Loucy (cell line): ENCODE measurements around the gene SUSD6.

Source experiments
- H2AFZ ChIP-seq: fragments of 200-600 bp; sonication (generic); 2 replicates; pipeline ENCODE4 v1.6.0; 2016; ENCODE audit warnings: antibody characterized with exemption, mild to moderate bottlenecking, low read length, moderate library complexity
- H3F3A ChIP-seq: fragments of 200-600 bp; 2 replicates; pipeline ENCODE4 v1.6.0; 2016; ENCODE audit warnings: antibody characterized with exemption, low read depth, mild to moderate bottlenecking
- H3K27me3 ChIP-seq: fragments of 200-600 bp; sonication (generic); 2 replicates; pipeline ENCODE4 v1.6.1; 2014; ENCODE audit warnings: low read length, mild to moderate bottlenecking; ENCODE audit not compliant: insufficient read depth, poor library complexity, severe bottlenecking
- H3K36me3 ChIP-seq: fragments of 200-600 bp; sonication (generic); 2 replicates; pipeline ENCODE4 v1.6.1; 2016; ENCODE audit warnings: low read length; ENCODE audit not compliant: insufficient read depth
- H3K4me1 ChIP-seq: fragments of 200-600 bp; sonication (generic); 2 replicates; pipeline ENCODE4 v1.5.1; 2014; ENCODE audit warnings: low read length, mild to moderate bottlenecking; ENCODE audit not compliant: insufficient read depth, poor library complexity, severe bottlenecking
- H3K4me2 ChIP-seq: fragments of 200-600 bp; sonication (generic); 2 replicates; pipeline ENCODE4 v1.6.0; 2014; ENCODE audit warnings: antibody characterized with exemption, low read length, low read depth, mild to moderate bottlenecking; ENCODE audit not compliant: poor library complexity, severe bottlenecking
- H3K4me3 ChIP-seq: fragments of 200-600 bp; sonication (generic); 2 replicates; pipeline ENCODE4 v1.5.1; 2014; ENCODE audit warnings: low read length, mild to moderate bottlenecking, mixed read lengths; ENCODE audit not compliant: poor library complexity, severe bottlenecking
- H3K79me2 ChIP-seq: fragments of 200-600 bp; sonication (generic); 2 replicates; pipeline ENCODE4 v1.6.1; 2014; ENCODE audit warnings: low read length; ENCODE audit not compliant: insufficient read depth
- H3K9ac ChIP-seq: fragments of 200-600 bp; sonication (generic); 2 replicates; pipeline ENCODE4 v1.6.0; 2014; ENCODE audit warnings: mild to moderate bottlenecking, low read depth, low read length, moderate library complexity; ENCODE audit not compliant: poor library complexity, severe bottlenecking
- H3K9me2 ChIP-seq: fragments of 200-600 bp; sonication (generic); replicated peaks from 2 replicates; pipeline ENCODE4 v1.6.1; 2016; ENCODE audit warnings: low read depth, low read length, mixed read lengths
- H3K9me3 ChIP-seq: fragments of 200-600 bp; sonication (generic); 2 replicates; pipeline ENCODE4 v1.6.1; 2014; ENCODE audit warnings: mild to moderate bottlenecking, antibody characterized with exemption, low read length, low read depth; ENCODE audit not compliant: insufficient read depth
- H4K20me1 ChIP-seq: fragments of 200-600 bp; sonication (generic); 2 replicates; pipeline ENCODE4 v1.6.0; 2014; ENCODE audit warnings: antibody characterized with exemption, low read length, mild to moderate bottlenecking; ENCODE audit not compliant: insufficient read depth, poor library complexity, severe bottlenecking
- EZH2phosphoT487 ChIP-seq: fragments of 200-600 bp; IDR thresholded peaks from 2 replicates; pipeline ENCODE4 v1.6.1; 2018; ENCODE audit warnings: antibody characterized with exemption, mild to moderate bottlenecking, moderate library complexity, borderline replicate concordance
- TF ChIP-seq, protein P1 (sequence below): fragments of 200-600 bp; sonication (generic); conservative IDR thresholded peaks from 2 replicates; pipeline ENCODE4 v1.5.1; 2014; ENCODE audit warnings: mild to moderate bottlenecking, antibody characterized with exemption, low read length

SUSD6 gene

DNA sequence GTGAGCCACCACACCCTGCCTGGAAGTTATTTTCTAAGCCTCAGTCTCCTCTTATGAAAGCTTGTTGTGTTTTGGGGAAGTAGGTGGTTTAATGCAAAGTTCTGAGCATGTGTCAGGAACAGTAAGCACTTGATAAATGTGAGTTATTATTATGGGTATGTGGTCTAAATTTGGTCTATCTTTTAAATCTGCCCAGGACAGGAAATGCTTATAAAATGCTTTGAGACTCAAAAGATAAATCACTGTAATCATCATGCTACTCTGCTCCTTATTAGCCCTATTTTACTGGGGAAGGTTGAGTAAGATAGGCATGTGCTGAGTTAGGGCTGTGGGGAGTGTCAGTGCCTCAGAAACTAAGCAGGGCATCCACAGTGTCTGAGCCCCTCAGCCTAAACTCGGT lies 142.5 kb downstream of the SUSD6 start:
- TF ChIP-seq, protein P1, sequence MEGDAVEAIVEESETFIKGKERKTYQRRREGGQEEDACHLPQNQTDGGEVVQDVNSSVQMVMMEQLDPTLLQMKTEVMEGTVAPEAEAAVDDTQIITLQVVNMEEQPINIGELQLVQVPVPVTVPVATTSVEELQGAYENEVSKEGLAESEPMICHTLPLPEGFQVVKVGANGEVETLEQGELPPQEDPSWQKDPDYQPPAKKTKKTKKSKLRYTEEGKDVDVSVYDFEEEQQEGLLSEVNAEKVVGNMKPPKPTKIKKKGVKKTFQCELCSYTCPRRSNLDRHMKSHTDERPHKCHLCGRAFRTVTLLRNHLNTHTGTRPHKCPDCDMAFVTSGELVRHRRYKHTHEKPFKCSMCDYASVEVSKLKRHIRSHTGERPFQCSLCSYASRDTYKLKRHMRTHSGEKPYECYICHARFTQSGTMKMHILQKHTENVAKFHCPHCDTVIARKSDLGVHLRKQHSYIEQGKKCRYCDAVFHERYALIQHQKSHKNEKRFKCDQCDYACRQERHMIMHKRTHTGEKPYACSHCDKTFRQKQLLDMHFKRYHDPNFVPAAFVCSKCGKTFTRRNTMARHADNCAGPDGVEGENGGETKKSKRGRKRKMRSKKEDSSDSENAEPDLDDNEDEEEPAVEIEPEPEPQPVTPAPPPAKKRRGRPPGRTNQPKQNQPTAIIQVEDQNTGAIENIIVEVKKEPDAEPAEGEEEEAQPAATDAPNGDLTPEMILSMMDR: no peak
- TF ChIP-seq EZH2phosphoT487: no peak
- H3K27me3 ChIP-seq: no peaks in the 10 kb centered on the region
- no peaks in the 10 kb centered on the region for H3K9me2 ChIP-seq
- no peaks in the 10 kb centered on the region for H3K79me2 ChIP-seq
- no peak overlapping the region for H3K9ac ChIP-seq
- no peak overlapping the region for H2AFZ ChIP-seq
- peaks cover 6% of the 10 kb centered on the region for H3K4me1 ChIP-seq
- no peaks in the 10 kb centered on the region for H3F3A ChIP-seq
- H3K4me2 ChIP-seq: no peak overlapping the region
- no peaks in the 10 kb centered on the region for H3K9me3 ChIP-seq
- no peak overlapping the region for H3K4me3 ChIP-seq
- H4K20me1 ChIP-seq: no peaks in the 10 kb centered on the region
- H3K36me3 ChIP-seq: no peaks in the 10 kb centered on the region

DNA sequence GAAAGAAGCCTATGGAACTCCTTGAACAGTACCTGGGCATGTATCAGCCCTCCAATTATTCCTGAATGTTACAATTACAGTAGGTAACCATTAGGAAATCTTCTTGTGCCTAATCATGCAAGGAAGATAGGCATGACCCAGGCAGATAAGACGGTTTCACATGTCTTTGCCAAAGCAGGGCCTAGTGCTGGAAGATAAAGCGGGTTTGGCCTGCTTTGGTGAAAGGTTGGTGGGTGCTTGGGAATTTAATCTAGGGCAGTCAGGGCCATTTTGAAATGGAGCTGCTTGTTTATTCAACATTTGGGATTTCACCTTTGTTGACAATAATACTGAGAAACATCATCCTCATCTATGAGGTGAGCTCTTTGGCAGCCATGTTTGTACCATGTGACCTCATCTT lies 143.1 kb downstream of the SUSD6 start:
- Histone ChIP-seq H3K27me3 (no peaks in the 10 kb centered on the region), H3K9me2 (no peaks in the 10 kb centered on the region), H3F3A (no peaks in the 10 kb centered on the region), H3K9ac (no peak overlapping the region), H4K20me1 (no peaks in the 10 kb centered on the region), H3K9me3 (no peaks in the 10 kb centered on the region), H2AFZ (no peak overlapping the region), H3K4me3 (no peak overlapping the region), H3K4me1 (peaks cover 6% of the 10 kb centered on the region), H3K4me2 (no peak overlapping the region), H3K36me3 (no peaks in the 10 kb centered on the region), H3K79me2 (no peaks in the 10 kb centered on the region)
- TF ChIP-seq, protein P1: no peak
- TF ChIP-seq EZH2phosphoT487: no peak

DNA sequence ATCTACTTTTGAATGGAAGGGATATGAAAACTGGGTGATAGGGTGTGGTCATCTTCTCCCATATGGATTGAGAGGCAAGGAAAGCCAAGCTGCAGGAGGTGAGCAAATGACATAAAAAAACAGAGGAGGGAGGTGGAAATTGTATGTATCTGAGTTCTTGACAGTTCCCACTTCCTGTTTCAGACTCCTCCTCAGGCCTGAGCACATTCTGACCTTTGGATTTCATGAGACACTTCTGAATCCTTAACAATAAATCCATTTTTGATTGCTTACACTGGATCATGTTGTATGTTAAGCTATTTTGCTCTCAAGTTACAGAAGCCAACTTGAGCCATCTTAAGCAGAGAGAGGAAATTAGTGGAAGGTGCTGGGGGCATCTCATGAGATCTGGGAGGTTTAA lies 143.9 kb downstream of the SUSD6 start:
- TF ChIP-seq, protein P1: no peak
- TF ChIP-seq EZH2phosphoT487: no peak
- H3K4me3 ChIP-seq: no peak overlapping the region
- H3K4me1 ChIP-seq: peaks cover 6% of the 10 kb centered on the region
- H3K9me2 ChIP-seq: no peaks in the 10 kb centered on the region
- no peaks in the 10 kb centered on the region for H3K36me3 ChIP-seq
- no peak overlapping the region for H3K9ac ChIP-seq
- no peaks in the 10 kb centered on the region for H3K27me3 ChIP-seq
- no peaks in the 10 kb centered on the region for H3F3A ChIP-seq
- no peaks in the 10 kb centered on the region for H3K79me2 ChIP-seq
- H3K4me2 ChIP-seq: no peak overlapping the region
- peak overlapping the region; percentile 20; the same call in 1 of the 2 replicates for H2AFZ ChIP-seq
- no peaks in the 10 kb centered on the region for H3K9me3 ChIP-seq
- no peaks in the 10 kb centered on the region for H4K20me1 ChIP-seq
